IPS DF 19.7 (cell line): ENCODE data around the gene ZNF581.

ENCODE experiments used
- DNase-seq: peaks from one replicate; pipeline ENCODE4 v3.0.0-alpha.2; 2013; ENCODE audit warnings: low read depth, low spot score

ZNF581 gene

GRCh38 chr19:55626350-55626749 is 17.1 kb upstream of the ZNF581 start:
- DNase-seq = no peak

- DNase-seq = no peak
Measured at GRCh38 chr19:55632463-55632834, 11.0 kb upstream of the ZNF581 start.

- no peak for DNase-seq
Measured at GRCh38 chr19:55633861-55634260, 9.6 kb upstream of the ZNF581 start.

- DNase-seq = no peak
Measured at GRCh38 chr19:55635334-55635717, 8.1 kb upstream of the ZNF581 start.

GRCh38 chr19:55635856-55636440 is 7.5 kb upstream of the ZNF581 start:
- no peak for DNase-seq

- no peak for DNase-seq
Measured at GRCh38 chr19:55636723-55637122, 6.7 kb upstream of the ZNF581 start.

DNA sequence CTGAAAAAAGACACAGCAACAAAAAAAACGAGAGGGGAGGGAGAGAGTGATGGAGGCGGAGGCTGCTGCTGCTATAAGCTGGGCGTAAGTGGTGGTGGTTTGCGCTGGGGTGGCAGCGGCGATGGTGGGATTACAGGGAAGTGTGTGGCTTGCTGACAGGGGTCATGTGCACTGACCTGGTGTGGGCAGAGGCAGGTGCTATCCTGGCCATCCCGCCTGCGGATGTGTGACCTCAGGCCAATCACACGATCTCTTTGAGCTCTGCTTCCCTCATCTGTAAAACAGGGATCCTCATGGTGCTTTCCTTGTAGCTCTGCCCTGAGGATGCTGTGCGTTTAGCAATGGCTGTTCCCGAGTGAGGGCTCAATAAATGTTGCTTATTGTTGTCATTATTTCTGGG is 5.9 kb upstream of the ZNF581 start:
- no peak for DNase-seq

- DNase-seq = no peak
Measured at GRCh38 chr19:55638864-55639359, 4.5 kb upstream of the ZNF581 start.

DNA sequence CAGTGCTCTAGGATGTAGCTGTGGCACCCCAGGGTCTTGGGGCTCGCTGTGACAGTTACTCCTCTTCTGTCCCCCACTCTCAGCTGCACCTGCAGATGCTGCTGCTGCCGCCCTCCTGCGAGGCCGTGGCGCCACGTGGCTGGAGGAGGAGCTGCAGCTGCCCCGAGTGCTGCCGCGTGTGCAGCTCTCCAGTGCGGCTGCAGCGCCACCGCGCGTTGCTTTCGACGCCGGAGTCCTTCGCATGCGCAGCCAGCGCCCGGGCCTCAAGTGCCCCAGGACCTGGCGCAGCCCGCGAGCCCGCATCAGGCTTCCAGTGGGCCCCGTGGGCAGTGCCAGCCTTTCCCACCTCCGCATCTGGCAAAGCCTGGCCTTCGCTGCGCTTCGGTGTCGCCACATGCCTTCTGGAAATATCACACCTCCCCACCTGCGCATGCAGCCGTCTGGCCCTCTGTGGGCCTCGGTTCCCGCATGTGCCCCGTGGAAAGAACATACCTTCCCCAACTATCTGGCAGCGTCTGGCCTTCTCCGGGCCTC is 3.3 kb upstream of the ZNF581 start:
- DNase-seq = no peak

GRCh38 chr19:55640577-55641425 is 2.6 kb upstream of the ZNF581 start, which contains the start of gene ZNF580:
ZNF580 (plus strand) TSS chr19:55641002; CDS start chr19:55642509, 1,507 bp downstream.
- DNase-seq = no peak

DNA sequence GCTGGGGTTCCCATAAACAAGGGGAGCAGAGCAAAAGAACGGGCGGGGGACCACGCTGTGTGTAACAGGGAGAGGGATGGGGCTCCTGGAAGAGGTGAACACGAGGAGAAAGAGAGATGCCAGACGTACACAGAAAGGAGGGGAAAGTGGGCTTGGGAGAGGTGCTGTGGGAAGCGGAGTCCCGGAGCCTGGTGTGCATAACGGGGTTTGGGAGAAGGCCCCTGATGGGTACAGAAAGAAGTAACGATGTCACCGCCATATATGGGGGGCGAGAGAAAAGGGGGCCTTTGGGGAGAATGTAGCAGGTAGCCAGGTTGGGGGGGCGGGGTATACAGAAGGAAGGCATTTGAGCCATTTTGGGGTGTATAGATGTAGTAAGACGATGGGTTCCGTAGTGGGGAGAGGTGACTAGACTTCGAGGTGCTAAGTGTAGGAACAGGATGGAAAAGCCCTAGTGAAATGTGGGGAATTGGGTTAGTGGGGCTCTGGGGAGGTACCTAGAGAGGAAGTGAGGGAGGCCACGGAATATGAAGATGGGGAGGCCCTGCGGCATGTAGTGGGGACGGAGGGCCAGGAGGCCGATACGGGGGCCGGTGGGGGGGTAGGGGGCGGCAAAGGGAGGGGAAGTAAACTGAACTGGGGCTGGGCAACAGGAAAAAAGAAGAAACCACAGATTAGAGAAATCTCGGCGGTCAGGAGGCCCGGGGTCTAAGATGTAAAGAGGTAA is 1.9 kb upstream of the ZNF581 start:
- no peak for DNase-seq

- DNase-seq = no peak
Measured at GRCh38 chr19:55642153-55643002, 1.1 kb upstream of the ZNF581 start.

GRCh38 chr19:55643887-55644176 is 383 bp downstream of the ZNF581 start:
- no peak for DNase-seq

- no peak for DNase-seq
Measured at GRCh38 chr19:55644191-55644833, 863 bp downstream of the ZNF581 start.

DNA sequence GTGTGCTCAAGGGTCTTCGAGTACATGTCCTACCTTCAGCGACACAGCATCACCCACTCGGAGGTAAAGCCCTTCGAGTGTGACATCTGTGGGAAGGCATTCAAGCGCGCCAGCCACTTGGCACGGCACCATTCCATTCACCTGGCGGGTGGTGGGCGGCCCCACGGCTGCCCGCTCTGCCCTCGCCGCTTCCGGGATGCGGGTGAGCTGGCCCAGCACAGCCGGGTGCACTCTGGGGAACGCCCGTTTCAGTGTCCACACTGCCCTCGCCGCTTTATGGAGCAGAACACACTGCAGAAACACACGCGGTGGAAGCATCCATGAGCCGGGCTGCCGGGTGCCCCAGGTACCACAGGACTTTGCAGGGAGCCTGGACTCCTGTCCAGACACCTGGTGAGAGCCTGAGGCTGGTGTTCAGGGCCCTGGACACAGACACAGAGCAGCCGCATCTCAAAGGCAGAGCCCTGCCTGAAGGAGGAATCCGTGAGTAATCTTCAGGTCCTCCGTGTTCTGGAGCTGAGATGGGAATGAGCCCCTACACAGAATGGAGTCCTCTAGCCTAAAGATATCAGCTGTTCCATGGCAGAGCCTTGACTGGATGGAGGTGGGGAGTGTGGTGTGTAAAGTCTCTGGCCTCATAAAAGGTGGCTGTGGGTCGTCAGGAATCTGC is 1.5 kb downstream of the ZNF581 start:
- DNase-seq = no peak

GRCh38 chr19:55645512-55645881 is 2.0 kb downstream of the ZNF581 start:
- no peak for DNase-seq

DNA sequence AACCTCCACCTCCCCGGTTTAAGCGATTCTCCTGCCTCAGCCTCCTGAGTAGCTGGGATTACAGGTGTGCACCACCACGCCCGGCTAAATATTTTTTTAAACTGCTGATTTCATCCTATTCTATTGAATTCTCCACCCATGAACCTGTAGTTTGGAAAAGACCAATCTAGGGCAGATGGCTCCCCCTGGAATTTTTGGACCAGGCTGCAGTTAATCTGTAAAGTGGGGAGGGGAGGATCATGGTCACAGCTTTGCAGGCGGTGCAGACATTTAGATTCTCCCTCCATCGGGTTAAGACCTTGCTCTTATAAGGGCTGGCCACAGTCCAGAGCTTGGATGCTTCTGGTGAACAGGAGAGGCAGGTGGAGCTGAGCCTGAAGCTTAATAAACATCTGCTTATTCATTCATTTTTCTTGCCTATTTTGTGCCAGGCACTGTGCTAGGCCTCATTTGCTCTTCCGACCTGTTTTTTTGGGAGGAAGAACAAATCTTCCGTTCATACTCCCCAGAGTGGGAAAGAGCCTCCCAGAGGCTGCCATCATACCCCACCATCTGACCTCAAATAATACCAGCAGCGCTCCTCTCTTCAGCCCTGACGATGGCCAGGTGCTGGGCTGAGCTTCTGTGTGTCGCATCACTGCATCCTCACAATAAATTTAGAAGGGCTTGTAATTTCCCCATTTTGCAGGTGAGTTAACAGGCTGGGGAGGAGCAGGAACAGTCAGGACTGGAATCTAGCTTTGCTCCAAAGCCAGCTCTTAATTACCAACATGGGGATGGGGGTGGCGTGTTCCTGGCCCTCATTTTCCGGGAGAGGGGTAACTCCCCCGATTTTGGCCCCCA is 3.7 kb downstream of the ZNF581 start:
- DNase-seq = no peak

- DNase-seq = no peak
Measured at GRCh38 chr19:55647732-55648584, 4.5 kb downstream of the ZNF581 start, which contains the start of gene CCDC106. CCDC106 (plus strand) TSS chr19:55648212; CDS start chr19:55649047, 835 bp downstream.
